HG03575 (cell line): Measurements from ENCODE around the gene PSME2.

Experiments used
- ATAC-seq: cut with Tn5 transposase; IDR thresholded peaks from one replicate; pipeline ENCODE4 v1.9.1; 2021; ENCODE audit not compliant: unreplicated experiment, insufficient number of reproducible peaks, low FRiP score; ENCODE audit errors: extremely low read depth

The PSME2 gene, protein sequence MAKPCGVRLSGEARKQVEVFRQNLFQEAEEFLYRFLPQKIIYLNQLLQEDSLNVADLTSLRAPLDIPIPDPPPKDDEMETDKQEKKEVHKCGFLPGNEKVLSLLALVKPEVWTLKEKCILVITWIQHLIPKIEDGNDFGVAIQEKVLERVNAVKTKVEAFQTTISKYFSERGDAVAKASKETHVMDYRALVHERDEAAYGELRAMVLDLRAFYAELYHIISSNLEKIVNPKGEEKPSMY

GRCh38 chr14:24146453-24146977 is at the start of gene PSME2:
Gene PSME2 (minus strand): TSS chr14:24146610. CDS start chr14:24146581, 29 bp downstream.
- peak; percentile 31 for ATAC-seq

DNA sequence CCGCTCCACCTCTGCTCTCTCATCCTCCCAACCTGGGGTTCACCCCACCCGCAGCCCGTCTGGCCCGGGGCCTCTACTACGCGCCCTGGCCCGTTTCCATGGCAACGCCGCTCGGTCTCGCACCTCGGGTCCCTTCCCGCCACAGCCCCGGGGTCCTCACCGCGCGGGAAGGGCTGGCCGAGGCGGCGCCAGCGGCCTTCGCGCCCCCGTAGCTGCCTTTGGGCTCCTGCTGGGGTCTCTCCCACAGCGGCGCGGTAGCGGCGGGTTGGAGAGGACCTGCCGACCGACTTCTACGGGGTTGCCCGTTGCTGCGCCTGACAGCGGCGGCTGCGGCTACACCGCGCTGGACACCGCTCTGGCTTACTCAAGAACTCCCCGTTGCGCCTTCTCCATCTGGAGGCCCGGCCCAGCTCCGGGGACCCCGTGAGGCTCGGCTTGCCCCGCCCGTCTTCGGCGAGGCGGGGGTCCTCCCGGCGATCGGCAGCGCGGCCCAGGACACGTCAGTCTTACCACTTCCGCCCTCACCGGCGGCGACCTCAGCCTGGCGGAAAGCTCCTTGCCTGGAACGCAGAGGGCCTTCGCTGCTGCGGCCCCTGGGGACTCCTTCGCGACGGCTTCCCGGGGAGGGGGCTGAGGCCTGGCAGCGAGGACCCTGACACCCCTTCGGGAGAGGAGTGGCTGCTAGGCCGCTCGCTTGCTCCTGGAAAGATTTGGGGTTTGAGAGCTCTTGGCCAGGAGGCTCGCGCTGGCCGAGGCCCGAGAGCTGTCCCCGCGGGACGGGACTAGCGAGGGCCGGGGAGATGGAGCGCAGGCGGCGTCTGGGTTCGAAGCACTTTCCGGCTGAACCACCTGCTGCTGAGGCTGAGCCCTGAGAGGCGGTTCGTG is 49.0 kb upstream of the PSME2 start, which contains the start of gene TM9SF1:
Gene TM9SF1, minus strand, starts transcription at position 256 of the 885 bp plus-strand sequence. CDS start 422 bp downstream, outside the sequence.
- peak; percentile 46 for ATAC-seq

DNA sequence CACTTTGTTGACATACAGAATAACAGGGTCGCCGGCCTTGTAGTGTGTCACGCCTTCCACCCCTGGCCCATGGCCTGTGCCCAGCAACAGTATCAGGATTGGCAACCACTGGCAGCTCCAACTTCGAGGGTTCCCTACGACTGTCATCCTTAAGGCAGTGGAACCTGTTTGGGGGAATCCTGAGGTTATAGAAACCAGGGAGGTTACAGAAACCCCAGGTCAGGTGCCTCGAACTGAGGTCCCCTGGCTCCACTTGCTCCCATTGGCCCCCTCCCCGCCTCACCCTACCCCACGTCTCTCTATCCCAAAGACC is 48.4 kb upstream of the PSME2 start:
- ATAC-seq, result no peak

DNA sequence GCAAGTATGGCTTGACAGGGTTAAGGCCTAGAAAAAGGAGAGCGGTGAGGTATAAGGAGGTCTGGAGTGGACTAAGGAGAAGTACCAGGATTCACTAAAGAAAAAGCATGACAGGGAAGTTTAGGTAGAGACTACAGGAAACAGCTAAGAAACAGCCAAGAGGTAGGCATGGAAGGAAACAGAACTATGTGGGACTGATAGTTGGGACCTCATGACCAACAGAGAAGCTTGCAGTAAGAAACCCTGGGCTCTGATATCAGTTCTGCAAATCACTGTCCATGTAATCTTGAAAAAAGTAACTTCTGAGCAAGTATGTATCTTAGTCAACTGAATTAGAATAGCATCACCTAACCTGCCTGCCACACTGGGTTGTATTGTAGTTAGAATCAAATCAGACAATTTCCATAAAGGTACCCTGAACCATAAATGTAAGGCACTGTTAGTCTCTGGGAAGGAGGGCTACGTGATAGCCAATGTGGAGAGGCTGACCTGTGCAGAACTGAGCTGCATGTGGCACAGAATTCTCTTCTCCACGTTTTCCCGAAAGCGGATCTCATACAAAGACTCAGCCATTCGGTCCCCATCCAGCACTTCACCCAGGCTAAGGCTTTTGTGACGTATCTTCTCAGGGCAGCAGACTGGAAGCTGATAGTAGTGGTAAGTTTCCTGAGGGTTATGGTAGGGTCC is 47.9 kb upstream of the PSME2 start:
- ATAC-seq, result no peak

DNA sequence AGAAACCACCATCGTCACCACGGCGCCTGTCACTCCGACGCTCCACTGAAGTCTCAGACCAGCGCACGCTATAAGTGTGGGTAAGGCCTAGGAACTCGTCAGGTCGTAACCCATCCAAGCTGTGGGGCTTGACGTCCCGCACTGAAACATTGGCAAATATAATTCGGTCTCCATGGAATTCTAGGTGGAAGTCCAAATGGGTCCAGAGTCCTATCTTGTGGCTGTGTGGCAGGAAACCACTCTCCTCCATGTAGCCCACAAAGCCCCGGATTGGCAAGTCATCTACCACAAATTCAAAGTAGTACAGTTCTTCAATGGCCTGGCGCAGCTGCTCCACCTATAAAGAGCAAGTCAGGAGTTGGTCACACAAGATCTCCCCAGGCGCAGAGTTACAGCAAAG is 46.5 kb upstream of the PSME2 start:
- ATAC-seq, result no peak

- no peak for ATAC-seq
These were observed 44.0 kb upstream of the PSME2 start for GRCh38 chr14:24190416-24190815.

DNA sequence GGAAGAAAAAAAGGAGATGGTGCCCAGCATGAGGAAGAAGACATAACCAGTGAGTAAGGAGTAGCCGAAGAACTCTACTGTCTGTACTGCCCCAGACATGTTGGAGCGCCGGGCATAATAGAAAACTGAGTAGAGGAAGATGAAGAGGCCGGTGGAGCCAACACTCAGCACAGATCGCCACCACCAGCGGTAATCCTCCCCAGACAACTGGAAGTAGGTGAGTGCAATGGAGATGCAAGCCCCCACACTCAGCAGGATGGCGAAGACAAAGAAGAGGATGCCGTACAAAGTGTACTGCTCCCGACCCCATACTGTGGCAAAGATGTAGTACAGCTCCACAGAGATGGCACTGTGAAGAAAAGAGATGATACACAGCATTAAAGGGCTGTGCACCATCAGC is 43.0 kb upstream of the PSME2 start:
- no peak for ATAC-seq

GRCh38 chr14:24189059-24189375 is 42.6 kb upstream of the PSME2 start:
- ATAC-seq, result no peak

DNA sequence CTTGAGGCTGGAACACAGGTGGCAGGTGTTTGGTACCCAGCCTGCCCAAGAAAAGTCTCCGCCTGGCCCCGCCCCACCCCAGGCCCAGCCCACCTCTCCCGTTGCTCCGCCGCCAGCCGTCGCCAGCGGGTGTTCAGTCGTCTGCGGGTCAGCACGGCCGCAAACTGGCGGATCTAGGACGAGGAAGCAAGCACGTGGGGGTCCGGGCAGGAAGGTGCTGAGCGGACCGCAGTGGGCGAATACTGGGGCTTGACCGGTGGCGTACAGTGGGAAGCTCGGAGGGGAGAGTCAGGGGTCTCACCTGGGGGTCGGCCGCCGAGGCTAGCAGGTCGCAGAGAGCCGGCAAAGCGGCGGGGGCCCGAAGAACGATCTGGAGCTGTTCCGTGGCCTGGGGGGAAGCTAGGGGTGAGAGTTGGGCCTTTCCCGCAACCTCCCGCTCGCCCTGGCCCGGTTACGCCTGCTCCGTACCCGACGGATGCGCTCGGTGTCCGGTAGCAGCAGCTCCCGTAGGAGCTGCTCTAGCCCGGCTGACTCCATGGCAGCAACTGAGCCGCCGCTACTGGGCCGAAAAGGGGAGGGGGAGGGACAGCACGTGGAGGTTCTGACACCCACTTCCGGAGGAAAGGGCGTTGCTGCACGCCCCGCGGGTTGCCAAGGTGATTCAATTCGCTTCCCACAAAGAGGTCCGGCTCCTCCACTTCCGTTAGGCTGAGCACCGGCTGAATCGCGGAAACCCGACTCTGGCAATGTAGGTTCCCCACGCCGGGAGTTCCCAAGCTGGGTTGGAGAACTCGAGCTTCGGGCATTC is 42.0 kb upstream of the PSME2 start, which contains the start of gene IPO4:
Gene IPO4, minus strand, starts transcription at position 566 of the 808 bp plus-strand sequence. Its CDS starts 29 bp downstream, at position 537.
- peak; percentile 62 for ATAC-seq

DNA sequence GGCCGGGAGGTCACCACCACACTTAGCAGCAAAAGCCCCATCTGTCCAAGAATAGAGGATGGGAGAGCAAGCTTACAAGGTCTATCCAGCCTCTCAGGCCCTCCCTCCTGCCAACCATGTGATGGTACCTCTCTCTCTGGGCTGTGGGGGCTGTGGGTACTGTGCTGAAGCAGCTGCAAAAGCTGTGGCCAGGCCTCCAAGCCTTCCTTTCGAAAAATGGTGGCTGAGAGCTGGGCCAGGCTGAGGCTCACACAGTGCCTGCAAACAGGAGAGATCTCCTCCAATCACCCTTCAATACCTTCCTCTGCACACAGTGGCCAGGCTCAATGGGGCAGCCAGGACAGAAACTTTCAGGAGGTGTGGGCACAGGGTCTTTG is 41.1 kb upstream of the PSME2 start:
- ATAC-seq, result no peak

- ATAC-seq, result no peak
These were observed 40.6 kb upstream of the PSME2 start for GRCh38 chr14:24186831-24187538.

DNA sequence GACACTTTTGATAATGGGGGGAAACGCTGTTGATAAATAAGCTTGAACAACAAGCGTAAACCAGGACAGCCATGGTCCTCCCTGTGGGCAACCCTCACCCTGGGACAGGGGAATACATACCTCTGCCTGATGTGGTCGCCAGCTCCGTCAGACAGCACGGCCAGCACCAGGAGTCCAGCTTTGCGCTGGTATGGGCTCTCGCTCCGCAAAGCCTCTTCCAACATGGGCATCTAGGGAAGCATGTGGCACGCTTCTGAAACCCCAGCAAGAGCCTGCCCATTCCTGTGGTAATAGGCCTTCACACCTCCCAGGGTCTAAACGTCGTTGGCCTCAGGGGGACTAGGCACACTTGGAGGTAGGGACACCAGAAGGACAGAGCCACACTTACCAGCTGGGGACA is 39.3 kb upstream of the PSME2 start:
- ATAC-seq, result no peak

GRCh38 chr14:24185026-24185425 is 38.6 kb upstream of the PSME2 start:
- no peak for ATAC-seq

- ATAC-seq, result no peak
These were observed 37.9 kb upstream of the PSME2 start for GRCh38 chr14:24184104-24184970.

DNA sequence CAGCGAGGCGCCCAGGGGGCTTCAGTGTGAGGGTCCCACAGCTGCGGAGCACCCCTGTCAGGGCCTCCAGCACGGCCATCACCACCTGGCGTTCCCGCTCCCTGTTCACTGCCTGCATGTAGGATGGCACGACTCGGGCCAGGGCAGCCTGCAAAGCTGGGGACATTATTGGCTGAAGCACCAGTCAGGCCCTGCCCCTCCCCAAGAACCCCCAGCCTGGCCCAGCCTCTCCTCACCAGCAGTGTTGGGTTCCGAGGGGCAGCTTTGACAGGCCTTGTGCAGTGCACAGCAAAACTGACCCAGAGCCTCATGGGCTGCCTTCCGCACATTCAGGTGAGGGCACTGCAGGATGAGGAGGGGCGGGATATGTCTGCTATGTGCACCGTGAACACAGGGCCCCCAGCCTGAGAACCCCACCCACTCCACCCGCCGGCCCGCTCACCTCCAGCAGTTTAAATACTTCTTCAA is 36.6 kb upstream of the PSME2 start:
- no peak for ATAC-seq

DNA sequence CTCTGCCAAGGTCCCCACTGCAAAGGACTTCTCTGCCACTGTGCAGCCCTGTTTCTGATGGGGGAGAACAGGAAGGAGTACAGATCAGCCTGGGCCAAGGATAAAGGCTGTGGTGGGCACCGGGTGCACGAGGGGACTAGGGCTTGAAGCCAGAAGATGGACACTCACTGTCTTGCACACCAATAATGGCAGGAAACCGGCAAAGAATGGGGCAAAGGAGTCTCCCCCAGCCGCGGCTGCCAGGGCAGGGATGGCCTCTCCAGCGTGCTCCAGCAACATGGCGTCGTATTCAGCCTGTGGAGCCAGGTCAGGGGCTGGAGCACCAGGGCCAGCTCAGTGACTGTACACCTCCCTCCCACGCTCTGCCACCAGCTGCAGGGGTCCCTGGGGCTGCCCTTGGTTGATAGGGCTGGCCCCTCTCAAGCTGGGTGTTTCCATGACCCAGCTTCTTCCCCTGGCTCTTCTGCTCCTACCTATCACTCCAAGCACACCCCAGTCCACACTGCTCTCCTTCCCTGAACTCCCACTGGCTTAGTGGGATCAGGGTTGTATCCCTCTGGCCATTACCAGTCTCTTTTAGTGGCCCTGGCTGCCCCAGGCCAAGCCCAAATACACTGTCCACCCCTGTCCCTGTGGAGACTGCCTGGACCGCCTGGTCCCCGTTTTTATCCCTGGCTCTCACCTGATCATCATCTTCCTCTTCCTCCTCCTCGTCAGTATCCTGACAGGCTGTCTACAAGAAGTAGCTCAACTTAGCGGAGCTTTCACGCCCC is 35.9 kb upstream of the PSME2 start:
- no peak for ATAC-seq
